ENCODE results near the gene MTMR2. TPM values are rescaled to one million over a fixed set of nuclear protein-coding genes. Genes with fewer than 3 reads are reported as not detected.

MTMR2 gene
- total and polyA plus RNA-seq, 2 of the 13 experiments (the other 11 are each of a cell fraction or from before 2014, with no cell fraction given): 12.7 to 22.3 TPM

GRCh38 chr11:95923728-95924413 is at the start of gene MTMR2 (continued):
- peak; percentile 95; the same call in 1 of the 2 replicates for TF ChIP-seq SRY (CRISPR knock-in tag; IDR thresholded peaks at IDR 0.05)
- no peak for TF ChIP-seq ATF5 (CRISPR knock-in tag; IDR thresholded peaks at IDR 0.05; ENCODE audit: low read depth)
- TF ChIP-seq DMAP1 (CRISPR knock-in tag; IDR thresholded peaks at IDR 0.05): peak; percentile 91
- no peak for TF ChIP-seq ZNF383 (CRISPR knock-in tag; IDR thresholded peaks at IDR 0.05; ENCODE audit: borderline replicate concordance)
- peak; percentile 71 for TF ChIP-seq RBM39 (IDR thresholded peaks at IDR 0.05; ENCODE audit: low read depth, low read length, poor library complexity, severe bottlenecking)
- no peak for TF ChIP-seq RAD51 (IDR thresholded peaks at IDR 0.05; ENCODE audit: borderline replicate concordance)
- TF ChIP-seq KAT8 (CRISPR knock-in tag; IDR thresholded peaks at IDR 0.05): peak; percentile 96
- no peak for TF ChIP-seq ZNF234 (CRISPR knock-in tag; conservative IDR thresholded peaks at IDR 0.05)
- peak; percentile 91; the same call in 1 of the 2 replicates for TF ChIP-seq ZNF772 (CRISPR knock-in tag; IDR thresholded peaks at IDR 0.05)
- peak; percentile 97 for TF ChIP-seq ZNF546 (CRISPR knock-in tag; conservative IDR thresholded peaks at IDR 0.05)
- TF ChIP-seq CENPBD1 (CRISPR knock-in tag; IDR thresholded peaks at IDR 0.05; ENCODE audit: borderline replicate concordance, low read depth): no peak
- no peak for TF ChIP-seq NFAT5 (CRISPR knock-in tag; IDR thresholded peaks at IDR 0.05)
- no peak for TF ChIP-seq TERF1 (CRISPR knock-in tag; IDR thresholded peaks at IDR 0.05)
- TF ChIP-seq ZGPAT (CRISPR knock-in tag; IDR thresholded peaks at IDR 0.05): peak; percentile 93; the same call in 1 of the 2 replicates
- TF ChIP-seq CREBL2 (CRISPR knock-in tag; IDR thresholded peaks at IDR 0.05; ENCODE audit: borderline replicate concordance): peak; percentile 75; the same call in 1 of the 2 replicates
- no peak for TF ChIP-seq ZNF850 (CRISPR knock-in tag; conservative IDR thresholded peaks at IDR 0.05)
- TF ChIP-seq BORCS8-MEF2B (CRISPR knock-in tag; IDR thresholded peaks at IDR 0.05): peak; percentile 77; the same call in 1 of the 2 replicates
- TF ChIP-seq PCBP1 (IDR thresholded peaks at IDR 0.05; ENCODE audit: borderline replicate concordance, low read depth, low read length): no peak
- no peak for TF ChIP-seq NFIC (IDR thresholded peaks at IDR 0.05; ENCODE audit: low read length)
- TF ChIP-seq MAFF (IDR thresholded peaks at IDR 0.05; ENCODE audit: low read depth, low read length): no peak
- TF ChIP-seq ZIK1 (CRISPR knock-in tag; IDR thresholded peaks at IDR 0.05; ENCODE audit: borderline replicate concordance, low read depth): peak; percentile 88

All from HepG2 (cell line).